Subcutaneous adipose tissue (tissue), 4 donors: ENCODE measurements around the gene ACTRT2. TPM values are rescaled to one million over a fixed set of nuclear protein-coding genes. Genes with fewer than 3 reads are reported as not detected.

Experiments
- CTCF ChIP-seq: fragments of 450-650 bp; IDR thresholded peaks from one replicate; pipeline ENCODE4 v1.5.1; 2016; ENCODE audit warnings: low read depth, mild to moderate bottlenecking, control low read depth, antibody characterized with exemption, moderate library complexity
- total RNA-seq, 4 donors: library from RNA; depleted of rRNA; stranded (reverse); fragments of >200 nt; gene quantifications; one replicate each; pipeline ENCODE4 v1.1.0, GENCODE V29; 2016

Gene ACTRT2
- total RNA-seq, 4 donors from 2014 or later = not detected

DNA sequence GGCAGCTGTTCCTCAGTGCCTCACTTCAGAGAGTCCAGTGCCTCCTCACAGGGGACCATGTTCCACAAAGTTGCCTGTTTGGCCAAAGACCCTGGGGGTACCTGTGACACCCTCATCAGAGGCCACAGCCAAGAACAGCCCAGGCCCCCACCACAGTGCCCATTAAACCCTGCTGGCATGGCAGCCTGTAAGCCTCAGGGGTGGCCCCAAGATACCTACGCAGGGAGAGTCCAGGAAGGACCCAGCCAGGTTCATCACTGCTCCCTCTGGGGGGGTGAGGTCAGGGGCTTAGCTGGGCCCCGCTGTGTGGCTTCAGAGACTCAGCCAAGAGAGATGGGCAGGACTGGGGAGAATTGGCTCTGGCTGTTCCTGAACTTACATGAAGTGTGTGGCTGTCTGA lies 28.6 kb downstream of the ACTRT2 start:
- no peak for TF ChIP-seq CTCF

GRCh38 chr1:3050603-3051002 lies 29.3 kb downstream of the ACTRT2 start:
- TF ChIP-seq CTCF = no peak

- no peak for TF ChIP-seq CTCF
These were observed 30.3 kb downstream of the ACTRT2 start for GRCh38 chr1:3051270-3052268.

GRCh38 chr1:3052501-3052900 lies 31.2 kb downstream of the ACTRT2 start:
- TF ChIP-seq CTCF = no peak

GRCh38 chr1:3053366-3053980 lies 32.2 kb downstream of the ACTRT2 start:
- TF ChIP-seq CTCF = no peak

DNA sequence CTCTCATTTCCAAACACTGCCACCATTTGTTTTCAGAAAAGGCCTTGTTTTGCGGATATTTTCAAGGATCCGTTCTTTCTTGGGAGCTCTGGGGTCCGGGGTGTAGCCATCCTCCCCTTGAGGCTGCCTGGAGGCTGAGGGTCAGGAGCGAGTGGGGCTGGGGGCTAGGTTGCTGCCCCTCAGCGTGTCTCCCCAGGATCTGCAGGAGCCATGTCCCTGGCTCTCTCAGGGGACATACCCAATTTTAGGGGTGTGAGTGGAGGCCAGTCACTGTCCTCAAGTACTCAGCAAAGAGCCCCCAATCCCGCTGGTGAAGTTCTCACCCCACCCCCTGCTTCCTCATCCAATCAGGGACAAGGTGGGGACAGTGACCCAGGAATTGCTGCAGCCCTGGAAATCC lies 32.7 kb downstream of the ACTRT2 start:
- TF ChIP-seq CTCF = no peak

GRCh38 chr1:3054474-3054873 lies 33.2 kb downstream of the ACTRT2 start:
- no peak for TF ChIP-seq CTCF
